ENCODE results near the gene STPG2. TPM values are rescaled to one million over a fixed set of nuclear protein-coding genes. Genes with fewer than 3 reads are reported as not detected.
"Not testable (repeated sequence)": the region's sequence is repeated elsewhere in the genome, so short reads cannot be mapped to it uniquely, and the experiment has no call there.

STPG2 gene
- total RNA-seq, 4 donors from 2014 or later, result 0.24 to 0.56 (median 0.47) TPM; not detected in 1

DNA sequence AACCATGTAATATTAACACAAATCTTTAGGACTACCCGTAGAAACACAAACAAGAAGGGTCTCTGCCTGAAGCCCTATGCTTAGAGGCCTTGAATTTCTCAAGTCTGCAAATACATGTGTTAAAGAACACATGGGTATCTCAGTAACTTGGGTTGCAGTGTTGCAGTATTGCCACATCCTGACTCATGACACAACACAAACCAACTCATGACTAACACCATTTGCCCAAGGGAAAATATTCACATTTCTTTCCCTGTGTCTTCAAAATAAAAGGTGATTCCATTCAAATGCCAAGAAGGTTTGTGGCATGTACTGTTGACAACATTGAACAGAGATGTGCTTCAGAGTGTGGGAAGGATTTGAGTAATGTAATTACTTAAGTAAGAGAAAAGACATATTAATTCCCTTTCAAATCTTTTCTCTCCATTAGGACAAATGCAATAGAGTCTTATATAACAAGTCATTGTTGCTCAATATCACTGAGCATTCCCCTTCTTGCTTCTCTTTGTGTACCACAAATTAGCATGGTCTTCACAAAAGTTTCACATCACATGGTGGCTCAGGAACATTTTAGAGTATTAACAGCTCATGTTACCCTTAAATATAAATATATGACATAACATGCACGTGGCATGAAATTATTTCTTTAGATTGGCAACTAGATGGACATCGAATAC lies 487.1 kb downstream of the STPG2 start:
- TF ChIP-seq, protein P1, sequence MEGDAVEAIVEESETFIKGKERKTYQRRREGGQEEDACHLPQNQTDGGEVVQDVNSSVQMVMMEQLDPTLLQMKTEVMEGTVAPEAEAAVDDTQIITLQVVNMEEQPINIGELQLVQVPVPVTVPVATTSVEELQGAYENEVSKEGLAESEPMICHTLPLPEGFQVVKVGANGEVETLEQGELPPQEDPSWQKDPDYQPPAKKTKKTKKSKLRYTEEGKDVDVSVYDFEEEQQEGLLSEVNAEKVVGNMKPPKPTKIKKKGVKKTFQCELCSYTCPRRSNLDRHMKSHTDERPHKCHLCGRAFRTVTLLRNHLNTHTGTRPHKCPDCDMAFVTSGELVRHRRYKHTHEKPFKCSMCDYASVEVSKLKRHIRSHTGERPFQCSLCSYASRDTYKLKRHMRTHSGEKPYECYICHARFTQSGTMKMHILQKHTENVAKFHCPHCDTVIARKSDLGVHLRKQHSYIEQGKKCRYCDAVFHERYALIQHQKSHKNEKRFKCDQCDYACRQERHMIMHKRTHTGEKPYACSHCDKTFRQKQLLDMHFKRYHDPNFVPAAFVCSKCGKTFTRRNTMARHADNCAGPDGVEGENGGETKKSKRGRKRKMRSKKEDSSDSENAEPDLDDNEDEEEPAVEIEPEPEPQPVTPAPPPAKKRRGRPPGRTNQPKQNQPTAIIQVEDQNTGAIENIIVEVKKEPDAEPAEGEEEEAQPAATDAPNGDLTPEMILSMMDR (IDR thresholded peaks at IDR 0.05), result no peak
- DNase-seq (ENCODE audit: low spot score), result no peak
- ATAC-seq (ENCODE audit: low FRiP score), result peak; percentile 54

DNA sequence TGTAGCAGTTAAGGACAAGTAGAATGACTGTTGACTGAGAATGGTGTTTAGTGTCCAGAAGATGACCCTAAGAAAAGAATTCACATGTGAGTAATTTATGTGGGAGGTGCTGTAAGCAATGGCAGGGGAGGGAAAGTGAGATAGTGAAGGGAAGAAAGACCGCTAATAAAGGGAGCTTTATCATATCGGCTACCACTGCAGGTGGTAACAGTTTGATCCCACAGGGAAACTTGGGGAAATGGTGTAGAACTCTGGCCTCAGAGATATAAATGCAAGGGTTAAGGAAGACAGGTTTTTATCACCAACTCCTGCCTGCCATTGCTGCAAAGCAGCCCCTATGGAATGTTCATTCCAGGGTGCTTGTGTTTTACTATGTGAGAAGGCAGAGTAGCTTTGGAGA lies 489.6 kb downstream of the STPG2 start:
- no peak for DNase-seq (ENCODE audit: low spot score)
- TF ChIP-seq, protein P1 (IDR thresholded peaks at IDR 0.05), result no peak
- no peak for ATAC-seq (ENCODE audit: low FRiP score)

DNA sequence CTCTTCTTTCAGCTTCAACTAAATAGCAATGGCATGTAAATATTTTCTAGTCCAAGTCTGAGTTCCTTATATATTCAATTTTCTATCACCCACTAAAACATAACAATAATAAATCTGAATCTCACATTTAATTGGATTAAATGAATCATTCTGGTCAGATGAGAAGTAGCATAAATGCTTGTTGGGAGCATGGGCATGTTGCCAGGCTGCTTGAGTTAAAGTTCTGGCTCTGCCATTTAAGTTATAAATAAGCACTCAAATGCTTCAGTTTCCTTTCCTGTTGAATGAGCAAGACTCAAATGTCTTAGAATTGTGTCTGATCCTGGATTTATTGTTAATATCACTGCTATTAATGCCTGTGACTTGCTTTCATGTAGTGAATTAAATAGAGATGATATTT lies 496.3 kb downstream of the STPG2 start:
- TF ChIP-seq, protein P1 (IDR thresholded peaks at IDR 0.05), result no peak
- no peak for DNase-seq (ENCODE audit: low spot score)

DNA sequence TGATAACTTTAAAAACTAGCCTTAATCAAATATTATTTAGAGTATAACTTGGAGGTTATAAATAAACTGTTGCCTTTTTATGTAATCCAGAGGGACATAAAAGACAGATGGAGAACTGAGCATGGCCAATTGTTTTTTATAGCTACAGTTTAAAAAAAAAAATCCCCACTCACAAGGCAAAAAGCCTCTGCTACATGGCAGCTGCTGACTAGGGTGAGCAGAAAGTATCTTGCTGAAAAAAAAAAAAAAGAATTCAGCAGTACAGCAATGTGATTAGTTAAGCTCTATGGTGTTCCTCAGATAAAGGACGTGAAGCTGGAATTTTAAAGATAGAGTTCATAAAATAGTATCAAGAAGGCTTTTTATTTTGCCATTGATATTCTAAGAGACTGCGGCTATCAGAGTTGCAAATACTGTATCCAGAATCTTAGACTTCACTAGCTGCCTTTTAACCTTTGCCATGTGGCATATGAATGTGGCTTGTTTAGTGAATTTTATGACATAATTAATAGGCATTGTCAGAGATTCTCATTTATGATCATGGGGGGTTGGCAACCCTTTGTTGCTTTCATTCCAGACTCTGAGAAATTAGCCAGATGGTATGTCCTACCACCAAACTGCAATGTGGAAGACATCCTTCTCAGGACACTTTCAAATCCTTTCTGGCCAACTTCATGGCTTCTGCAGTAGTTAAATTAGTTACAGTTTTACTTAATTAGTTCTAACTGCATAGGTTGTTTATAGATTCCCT lies 498.0 kb downstream of the STPG2 start:
- no peak for ATAC-seq (ENCODE audit: low FRiP score)
- TF ChIP-seq, protein P1 (IDR thresholded peaks at IDR 0.05), result no peak

More for the DNA sequence above, 496.3 kb downstream of the STPG2 start:
- no peak for ATAC-seq (ENCODE audit: low FRiP score)

DNA sequence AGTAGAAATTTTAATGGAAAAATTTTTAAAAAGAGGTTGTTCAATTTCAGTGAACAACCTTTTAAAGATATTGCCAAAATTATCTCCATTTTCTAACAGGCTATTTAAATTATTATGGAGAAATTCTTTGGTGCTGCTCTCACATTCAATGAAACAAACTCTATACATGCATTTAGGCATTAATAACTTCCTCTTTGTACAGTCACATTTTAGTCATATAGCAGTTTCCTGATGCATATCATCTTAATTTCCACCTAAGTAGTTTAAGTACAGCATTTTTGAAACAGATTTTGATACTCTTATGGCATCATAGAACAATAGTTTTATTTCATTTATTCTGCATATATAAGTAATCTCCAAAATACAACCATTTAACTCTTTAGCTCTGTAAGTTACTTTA lies 500.1 kb downstream of the STPG2 start:
- ATAC-seq (ENCODE audit: low FRiP score) (no peak), DNase-seq (ENCODE audit: low spot score) (no peak)
- TF ChIP-seq, protein P1 (IDR thresholded peaks at IDR 0.05), result no peak

More for the DNA sequence above, 498.0 kb downstream of the STPG2 start:
- DNase-seq (ENCODE audit: low spot score), result no peak

DNA sequence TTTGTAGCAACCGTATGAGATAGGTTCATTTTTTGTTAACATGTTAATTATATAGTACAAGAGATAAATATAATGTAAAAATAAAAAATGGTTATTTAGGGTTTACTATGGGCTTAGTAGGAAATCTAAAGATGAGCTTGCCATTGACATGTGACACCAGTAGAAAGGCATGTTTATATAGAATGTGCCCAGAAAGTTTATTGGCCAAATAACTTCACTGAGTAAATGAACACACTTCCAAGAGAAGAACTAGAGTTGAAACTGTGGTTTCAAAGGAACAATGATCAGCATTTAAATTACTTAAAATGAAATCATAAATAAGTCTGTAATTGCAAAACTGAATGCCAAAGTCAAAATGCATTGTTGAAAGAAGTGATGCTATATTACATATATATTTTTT lies 503.3 kb downstream of the STPG2 start:
- DNase-seq (ENCODE audit: low spot score) (no peak), ATAC-seq (ENCODE audit: low FRiP score) (no peak)
- TF ChIP-seq, protein P1 (IDR thresholded peaks at IDR 0.05), result no peak

DNA sequence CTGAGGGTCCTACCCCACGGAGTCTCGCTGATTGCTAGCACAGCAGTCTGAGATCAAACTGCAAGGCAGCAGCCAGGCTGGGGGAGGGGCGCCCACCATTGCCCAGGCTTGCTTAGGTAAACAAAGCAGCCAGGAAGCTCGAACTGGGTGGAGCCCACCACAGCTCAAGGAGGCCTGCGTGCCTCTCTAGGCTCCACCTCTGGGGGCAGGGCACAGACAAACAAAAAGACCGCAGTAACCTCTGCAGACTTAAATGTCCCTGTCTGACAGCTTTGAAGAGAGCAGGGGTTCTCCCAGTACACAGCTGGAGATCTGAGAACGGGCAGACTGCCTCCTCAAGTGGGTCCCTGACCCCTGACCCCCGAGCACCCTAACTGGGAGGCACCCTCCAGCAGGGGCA lies 509.4 kb downstream of the STPG2 start:
- not testable (repeated sequence) for ATAC-seq (ENCODE audit: low FRiP score); DNase-seq (ENCODE audit: low spot score)

All from omental fat pad (tissue), 4 donors.